ENCODE measurements around the gene PUM2. TPM values are rescaled to one million over a fixed set of nuclear protein-coding genes. Genes with fewer than 3 reads are reported as not detected.

PUM2 gene
- total and polyA plus RNA-seq, 2 of the 13 experiments (the other 11 are each of a cell fraction or from before 2014, with no cell fraction given), result 69.6 to 69.8 TPM

DNA sequence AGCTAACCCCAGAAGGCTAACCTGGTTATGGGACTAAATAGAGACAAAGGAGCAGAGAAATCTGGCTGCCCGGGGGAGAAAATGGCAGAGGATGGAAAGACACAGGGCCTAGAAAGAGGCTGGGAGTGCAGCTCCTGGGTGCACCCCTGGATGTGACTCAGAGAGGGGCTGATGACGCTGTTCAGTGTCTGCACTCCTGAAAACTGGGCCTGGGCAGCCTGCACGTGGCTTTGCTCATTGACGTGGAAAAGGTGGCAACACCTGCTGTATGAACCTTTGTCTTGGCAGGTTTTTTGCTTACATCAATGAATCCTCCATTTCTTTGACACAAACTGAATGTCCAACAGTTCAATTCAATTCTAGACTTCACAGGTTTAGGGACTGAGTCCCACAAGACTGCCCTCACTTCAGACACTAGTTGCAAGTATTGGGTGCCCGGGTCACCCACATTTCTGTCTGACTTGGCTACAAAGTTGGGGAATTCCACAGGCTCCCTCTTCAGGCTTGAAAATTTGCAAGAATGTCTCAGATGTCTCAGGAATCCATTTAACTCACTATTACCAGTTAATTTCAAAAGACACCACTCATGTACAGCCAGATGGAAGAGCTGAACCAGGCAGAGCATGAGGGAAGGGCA lies 47.3 kb upstream of the PUM2 start:
- no TSS peak for BruUV-seq (replicated peaks)
- FAIRE-seq, result no peak
- no peak overlapping the region for H2AFZ ChIP-seq (ENCODE audit: low read length)
- CTCF ChIA-PET (ENCODE audit: low intra/inter-chr PET ratio, low total read pairs), result interaction anchor here (1.1 to 3.3 kb wide), 2 partner anchors 238 to 244 kb away, joined by 5 to 26 read pairs; no protein-coding TSS in a partner anchor
- POLR2A ChIA-PET, result interaction anchor here (2.4 kb wide), 1 partner anchor 49 kb away, joined by 8 read pairs; the partner anchor contains the start of gene RHOB
- H3K4me1 ChIP-seq (ENCODE audit: insufficient read depth, low read length), result peaks cover 2% of the 10 kb centered on the region; the same call in 1 of the 2 replicates
- no peaks in the 10 kb centered on the region for H3K9me3 ChIP-seq (ENCODE audit: low read length)
- H3K27ac ChIP-seq (ENCODE audit: extremely low read length, insufficient read depth, low read length), result no peak overlapping the region
- intact Hi-C loops (cut with micrococcal nuclease; ENCODE audit: unreplicated experiment), result loop anchor here (2.0 kb wide), 1 partner anchor 41 kb away; no protein-coding TSS in a partner anchor
- H3K4me3 ChIP-seq (replicated peaks in 1 of 3; ENCODE audit: insufficient read depth in 1 of 3, low read depth in 2 of 3, low read length in 3 of 3), result no peak overlapping the region
- DNase-seq (ENCODE audit: low spot score), result no peak
- no peak for TF ChIP-seq NFRKB (IDR thresholded peaks at IDR 0.05)
- TF ChIP-seq CREB1 (IDR thresholded peaks at IDR 0.05), result peak; percentile 48
- no peak for TF ChIP-seq CREB1 (CRISPR knock-in tag; IDR thresholded peaks at IDR 0.05)
- no peak for TF ChIP-seq POLR2A (IDR thresholded peaks at IDR 0.05; ENCODE audit: insufficient read depth in 1 of 2, low read depth in 2 of 2, low read length in 2 of 2)
- TF ChIP-seq ZNF788 (CRISPR knock-in tag; IDR thresholded peaks at IDR 0.05; ENCODE audit: borderline replicate concordance), result no peak
- TF ChIP-seq SATB2 (CRISPR knock-in tag; IDR thresholded peaks at IDR 0.05), result no peak
- H3K27me3 ChIP-seq (ENCODE audit: control insufficient read depth in 1 of 2, insufficient read depth in 2 of 2, low read length in 2 of 2), result peaks cover 2 to 38% of the 10 kb centered on the region in 2 experiments
- ATAC-seq, result no peak
- in situ Hi-C loops (cut with HindIII; ENCODE audit: extremely low pct_ligation_motif_present, low pct_unique_long_range_greater_than_20kb), result loop anchor here (5.0 to 25.0 kb wide), 2 partner anchors 244 to 589 kb away; no protein-coding TSS in a partner anchor
- H4K20me1 ChIP-seq (ENCODE audit: insufficient read depth, low read length), result no peaks in the 10 kb centered on the region
- H3K36me3 ChIP-seq (replicated peaks in 1 of 2; ENCODE audit: control insufficient read depth in 1 of 2, insufficient read depth in 2 of 2, low read length in 2 of 2), result no peaks in the 10 kb centered on the region
- WGBS (ENCODE audit: low lambda C conversion rate), result 31% methylated on average over 5 of the region's 5 CpGs
- no peak overlapping the region for H3K9ac ChIP-seq (ENCODE audit: insufficient read depth, low read depth, low read length)
- H3K4me2 ChIP-seq (ENCODE audit: low read depth, low read length), result no peak overlapping the region
- H3K79me2 ChIP-seq (ENCODE audit: insufficient read depth, low read length), result no peaks in the 10 kb centered on the region

- no peak overlapping the region for H3K4me3 ChIP-seq (replicated peaks in 1 of 3; ENCODE audit: insufficient read depth in 1 of 3, low read depth in 2 of 3, low read length in 3 of 3)
- H3K9ac ChIP-seq (ENCODE audit: insufficient read depth, low read depth, low read length), result no peak overlapping the region
- no TSS peak for BruUV-seq (replicated peaks)
- in situ Hi-C loops (cut with HindIII; ENCODE audit: extremely low pct_ligation_motif_present, low pct_unique_long_range_greater_than_20kb), result loop anchor here (5.0 to 25.0 kb wide), 2 partner anchors 246 to 591 kb away; no protein-coding TSS in a partner anchor
- ATAC-seq (no peak; the same call in 2 of the 3 replicates), DNase-seq (ENCODE audit: low spot score) (no peak), FAIRE-seq (no peak)
- WGBS (ENCODE audit: low lambda C conversion rate), result 44% methylated on average over 9 of the region's 9 CpGs
- ChIA-PET POLR2A (interaction anchor here (0.6 to 1.3 kb wide), 9 partner anchors 15 to 254 kb away, joined by 3 to 8 read pairs (median 3); partner anchors contain the start of genes HS1BP3 and RHOB), CTCF (ENCODE audit: low intra/inter-chr PET ratio, low total read pairs) (interaction anchor here (0.8 to 3.3 kb wide), 6 partner anchors 15 to 255 kb away, joined by 3 to 44 read pairs (median 8); partner anchors contain the start of gene HS1BP3)
- H3K4me2 ChIP-seq (ENCODE audit: low read depth, low read length), result no peak overlapping the region; the same call in 1 of the 2 replicates
- no peaks in the 10 kb centered on the region for H3K79me2 ChIP-seq (ENCODE audit: insufficient read depth, low read length)
- no peaks in the 10 kb centered on the region for H3K9me3 ChIP-seq (ENCODE audit: low read length)
- H3K27me3 ChIP-seq (ENCODE audit: control insufficient read depth in 1 of 2, insufficient read depth in 2 of 2, low read length in 2 of 2), result peaks cover 4 to 40% of the 10 kb centered on the region in 2 experiments
- H3K36me3 ChIP-seq (replicated peaks in 1 of 2; ENCODE audit: control insufficient read depth in 1 of 2, insufficient read depth in 2 of 2, low read length in 2 of 2), result no peaks in the 10 kb centered on the region
- H2AFZ ChIP-seq (ENCODE audit: low read length), result no peak overlapping the region
- no peak overlapping the region for H3K27ac ChIP-seq (ENCODE audit: extremely low read length, insufficient read depth, low read length)
- H3K4me1 ChIP-seq (ENCODE audit: insufficient read depth, low read length), result peaks cover 11% of the 10 kb centered on the region
- intact Hi-C loops (cut with micrococcal nuclease; ENCODE audit: unreplicated experiment), result loop anchor here (1.0 to 2.0 kb wide), 3 partner anchors 42 to 246 kb away; no protein-coding TSS in a partner anchor
- H4K20me1 ChIP-seq (ENCODE audit: insufficient read depth, low read length), result no peaks in the 10 kb centered on the region
- TF ChIP-seq ZFP37 (CRISPR knock-in tag; IDR thresholded peaks at IDR 0.05; ENCODE audit: borderline replicate concordance), result 0 out of 2 replicates have a peak, but pooled peaks have one; percentile 41
- TF ChIP-seq ELF3 (CRISPR knock-in tag; IDR thresholded peaks at IDR 0.05), result no peak
- TF ChIP-seq KMT2A (CRISPR knock-in tag; IDR thresholded peaks at IDR 0.05), result no peak
- TF ChIP-seq NFRKB (IDR thresholded peaks at IDR 0.05), result no peak
- TF ChIP-seq ADNP (CRISPR knock-in tag; IDR thresholded peaks at IDR 0.05), result no peak
- TF ChIP-seq, protein P1, sequence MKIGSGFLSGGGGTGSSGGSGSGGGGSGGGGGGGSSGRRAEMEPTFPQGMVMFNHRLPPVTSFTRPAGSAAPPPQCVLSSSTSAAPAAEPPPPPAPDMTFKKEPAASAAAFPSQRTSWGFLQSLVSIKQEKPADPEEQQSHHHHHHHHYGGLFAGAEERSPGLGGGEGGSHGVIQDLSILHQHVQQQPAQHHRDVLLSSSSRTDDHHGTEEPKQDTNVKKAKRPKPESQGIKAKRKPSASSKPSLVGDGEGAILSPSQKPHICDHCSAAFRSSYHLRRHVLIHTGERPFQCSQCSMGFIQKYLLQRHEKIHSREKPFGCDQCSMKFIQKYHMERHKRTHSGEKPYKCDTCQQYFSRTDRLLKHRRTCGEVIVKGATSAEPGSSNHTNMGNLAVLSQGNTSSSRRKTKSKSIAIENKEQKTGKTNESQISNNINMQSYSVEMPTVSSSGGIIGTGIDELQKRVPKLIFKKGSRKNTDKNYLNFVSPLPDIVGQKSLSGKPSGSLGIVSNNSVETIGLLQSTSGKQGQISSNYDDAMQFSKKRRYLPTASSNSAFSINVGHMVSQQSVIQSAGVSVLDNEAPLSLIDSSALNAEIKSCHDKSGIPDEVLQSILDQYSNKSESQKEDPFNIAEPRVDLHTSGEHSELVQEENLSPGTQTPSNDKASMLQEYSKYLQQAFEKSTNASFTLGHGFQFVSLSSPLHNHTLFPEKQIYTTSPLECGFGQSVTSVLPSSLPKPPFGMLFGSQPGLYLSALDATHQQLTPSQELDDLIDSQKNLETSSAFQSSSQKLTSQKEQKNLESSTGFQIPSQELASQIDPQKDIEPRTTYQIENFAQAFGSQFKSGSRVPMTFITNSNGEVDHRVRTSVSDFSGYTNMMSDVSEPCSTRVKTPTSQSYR (CRISPR knock-in tag; IDR thresholded peaks at IDR 0.05; ENCODE audit: borderline replicate concordance), result no peak
- no peak for TF ChIP-seq IKZF5 (CRISPR knock-in tag; IDR thresholded peaks at IDR 0.05)
- no peak for TF ChIP-seq ZNF816 (CRISPR knock-in tag; IDR thresholded peaks at IDR 0.05; ENCODE audit: borderline replicate concordance)
Measured at GRCh38 chr2:20396356-20397000, 45.8 kb upstream of the PUM2 start.
